Stimulated activated CD4-positive, alpha-beta T cell treated with anti-CD3 and anti-CD28 coated beads, Interleukin-12 subunit alpha, Interleukin-12 subunit beta, amount 100 ng/mL, for 24 hours (primary cell): ENCODE data around the gene KCNQ1OT1.

ENCODE experiments used
- DNase-seq, 2 experiments: peaks; one replicate each; pipeline ENCODE4 v3.0.0-alpha.2; 2020; ENCODE audit warnings: low read depth in 2 of 2

The KCNQ1OT1 gene

DNA sequence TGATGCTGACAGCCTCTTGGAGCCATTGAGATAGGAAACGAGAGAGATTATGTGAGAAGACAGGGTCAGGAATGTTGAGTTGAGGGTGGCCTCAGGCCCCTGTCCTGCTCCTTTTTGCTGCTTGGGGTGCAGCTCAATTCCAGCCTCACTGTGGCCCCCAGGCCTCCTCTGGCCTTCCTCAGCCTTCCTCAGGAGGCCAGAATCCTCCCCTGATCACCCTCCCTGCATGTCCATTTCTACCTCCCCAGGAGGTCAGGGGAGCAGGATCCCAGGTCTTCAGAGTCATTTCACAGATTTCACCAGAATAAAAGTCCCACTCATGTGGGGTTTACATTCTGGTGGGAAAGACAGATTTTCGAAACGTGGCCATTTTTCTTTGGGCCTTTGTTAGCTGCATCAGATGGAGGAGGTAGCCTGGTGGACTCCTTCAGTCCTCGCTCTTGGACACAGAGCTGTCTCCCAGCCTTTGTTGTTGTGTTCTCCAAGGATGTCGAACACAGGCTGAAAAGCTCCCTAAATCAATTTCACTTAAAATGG lies 2.2 kb upstream of the KCNQ1OT1 start:
- no peak for DNase-seq

DNA sequence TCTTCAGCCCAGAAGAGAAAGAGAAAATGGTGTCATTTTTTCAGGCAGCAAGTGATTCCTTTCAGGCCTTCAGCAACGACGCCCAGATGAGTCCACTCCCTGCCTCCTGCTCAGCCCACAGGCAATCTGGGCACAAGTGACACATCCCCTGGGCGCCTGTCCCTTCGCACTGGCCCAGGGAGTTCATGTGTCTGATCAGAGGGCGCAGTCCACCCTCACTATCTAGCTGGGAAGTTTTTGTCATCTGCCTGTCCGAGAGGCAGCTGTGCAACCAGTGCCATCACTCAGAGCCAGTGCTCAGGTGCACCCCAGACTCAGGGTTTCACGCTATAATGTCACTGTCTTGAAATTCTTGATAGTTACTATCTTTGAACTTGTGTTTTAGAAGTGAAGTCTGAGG lies 1.4 kb upstream of the KCNQ1OT1 start:
- no peak for DNase-seq

DNA sequence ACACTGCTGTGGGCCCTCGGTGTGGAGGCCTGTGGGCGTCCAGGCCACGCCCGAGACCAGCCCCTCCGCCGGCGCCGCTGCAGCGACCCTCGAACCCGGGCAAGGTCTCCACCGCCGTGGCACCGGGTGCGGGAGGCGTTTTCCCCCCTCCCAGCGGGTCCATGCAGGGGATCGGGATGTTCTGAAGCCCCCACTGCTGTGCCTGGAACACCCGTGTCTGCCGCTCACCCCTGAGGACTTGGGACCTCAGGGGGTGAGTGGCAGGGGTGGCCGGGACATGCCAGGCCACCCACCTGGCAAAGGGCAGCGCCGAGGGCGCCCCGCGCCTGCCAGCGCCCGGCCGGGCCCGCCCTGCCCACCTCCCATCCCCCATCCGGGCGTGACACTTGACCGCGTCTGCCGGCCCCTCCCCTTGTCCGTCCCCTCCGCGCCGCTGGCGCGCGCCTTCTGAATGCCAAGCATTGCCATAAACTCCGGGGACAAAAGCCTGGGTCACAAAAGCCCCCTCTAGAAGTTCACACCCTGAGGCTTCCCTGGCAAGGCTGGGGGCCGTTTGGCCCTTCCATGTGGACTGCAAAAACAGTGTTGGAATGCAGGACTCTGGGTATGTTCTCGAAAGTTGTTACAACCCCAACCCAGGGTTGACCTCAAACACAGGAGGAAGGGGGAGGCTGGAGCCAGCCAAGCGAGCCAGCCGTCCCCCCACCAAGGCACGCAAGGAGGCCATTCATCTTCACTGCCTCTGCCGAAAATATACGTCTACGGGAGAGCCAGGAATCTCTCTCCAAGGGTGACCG lies 819 bp upstream of the KCNQ1OT1 start:
- peak in 1 of 2 experiments; percentile 33 for DNase-seq

DNA sequence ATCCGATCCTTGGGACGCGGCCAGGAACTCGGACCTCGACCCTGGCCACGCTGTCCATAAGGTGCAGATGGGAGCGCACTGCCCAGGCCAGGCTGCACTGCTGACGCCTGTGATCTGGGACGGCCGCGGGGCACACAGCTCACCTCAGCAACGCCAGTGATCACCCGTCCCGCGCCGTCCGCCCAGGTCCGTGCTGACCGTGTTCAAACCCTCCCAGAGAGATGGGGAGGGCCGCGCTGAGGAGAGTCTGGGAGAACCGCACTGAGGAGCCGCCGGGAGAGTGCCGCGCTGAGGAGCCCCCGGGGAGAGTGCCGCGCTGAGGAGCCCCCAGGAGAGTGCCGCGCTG lies 636 bp downstream of the KCNQ1OT1 start:
- DNase-seq = no peak

DNA sequence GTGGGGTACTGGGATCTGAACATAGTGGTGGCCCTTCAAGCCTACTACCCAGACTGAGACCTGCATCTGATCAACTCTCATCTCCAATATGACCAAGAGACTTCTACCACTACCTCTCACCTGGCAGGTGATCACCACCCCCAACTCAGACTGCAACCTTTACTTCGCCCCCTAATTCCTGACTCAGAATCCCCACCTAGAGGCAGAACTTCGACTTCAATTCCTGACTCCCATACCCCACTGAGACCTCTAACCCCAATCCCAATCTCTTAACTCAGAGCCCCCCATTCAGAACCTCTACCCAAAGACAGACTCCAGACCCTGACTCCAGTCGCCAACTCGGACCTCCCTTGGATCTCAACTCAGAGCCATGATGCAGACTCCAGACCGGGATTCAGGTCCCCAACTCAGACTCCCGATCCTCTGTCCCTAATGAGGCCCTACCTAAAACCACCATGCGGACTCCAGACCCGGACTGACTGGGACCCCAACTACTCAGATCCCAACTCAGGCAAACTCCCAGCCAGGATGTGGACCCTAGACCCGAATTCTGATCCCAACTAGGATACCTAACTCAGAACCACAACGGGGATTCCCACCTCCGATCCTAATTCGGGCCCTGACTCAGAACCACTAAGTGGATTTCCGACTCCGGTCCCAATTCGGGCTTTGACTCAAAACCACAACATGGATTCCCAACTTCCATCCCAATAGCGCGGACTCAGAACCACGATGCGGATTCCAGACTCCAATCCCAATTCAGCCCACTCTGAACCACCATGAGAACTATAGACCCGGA lies 1.2 kb downstream of the KCNQ1OT1 start:
- no peak for DNase-seq

DNA sequence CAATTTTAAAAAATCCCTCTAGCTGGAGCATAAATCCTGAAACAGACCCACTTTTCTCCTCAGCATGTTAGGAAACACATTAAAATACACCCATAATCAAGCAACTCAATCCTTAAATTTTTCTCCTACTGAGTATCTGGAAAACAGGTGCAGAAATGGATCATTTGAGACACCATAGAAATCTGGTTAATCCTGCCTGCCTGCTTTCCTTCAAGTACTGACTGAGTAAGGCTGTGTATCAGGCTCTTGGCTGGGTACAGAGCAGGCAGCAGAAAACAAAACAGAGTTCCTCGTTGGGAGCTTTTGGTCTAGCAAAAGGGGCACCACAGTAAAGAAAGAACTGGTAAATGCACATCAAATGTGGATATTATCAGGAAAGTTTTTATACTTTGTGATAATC lies 1.9 kb downstream of the KCNQ1OT1 start:
- DNase-seq = no peak

DNA sequence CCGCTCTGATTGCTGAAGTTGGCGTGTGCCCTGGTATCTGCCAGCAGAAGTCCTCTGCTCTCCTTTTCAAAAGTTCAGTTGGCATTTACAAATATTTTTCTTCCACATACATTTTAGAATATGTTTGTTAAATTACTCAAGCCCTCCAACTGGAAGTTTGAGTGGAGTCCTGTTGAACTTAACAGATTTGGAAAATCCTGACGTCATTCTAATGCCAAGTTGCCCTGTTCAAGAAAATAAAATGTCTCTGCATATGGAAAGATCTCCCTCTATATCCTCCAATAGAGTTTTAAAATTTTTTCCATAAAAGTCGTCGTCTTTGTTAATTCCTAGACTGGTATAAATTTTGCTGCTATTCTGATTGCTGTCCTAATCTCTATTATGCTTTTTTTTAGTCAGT lies 3.3 kb downstream of the KCNQ1OT1 start:
- no peak for DNase-seq

DNA sequence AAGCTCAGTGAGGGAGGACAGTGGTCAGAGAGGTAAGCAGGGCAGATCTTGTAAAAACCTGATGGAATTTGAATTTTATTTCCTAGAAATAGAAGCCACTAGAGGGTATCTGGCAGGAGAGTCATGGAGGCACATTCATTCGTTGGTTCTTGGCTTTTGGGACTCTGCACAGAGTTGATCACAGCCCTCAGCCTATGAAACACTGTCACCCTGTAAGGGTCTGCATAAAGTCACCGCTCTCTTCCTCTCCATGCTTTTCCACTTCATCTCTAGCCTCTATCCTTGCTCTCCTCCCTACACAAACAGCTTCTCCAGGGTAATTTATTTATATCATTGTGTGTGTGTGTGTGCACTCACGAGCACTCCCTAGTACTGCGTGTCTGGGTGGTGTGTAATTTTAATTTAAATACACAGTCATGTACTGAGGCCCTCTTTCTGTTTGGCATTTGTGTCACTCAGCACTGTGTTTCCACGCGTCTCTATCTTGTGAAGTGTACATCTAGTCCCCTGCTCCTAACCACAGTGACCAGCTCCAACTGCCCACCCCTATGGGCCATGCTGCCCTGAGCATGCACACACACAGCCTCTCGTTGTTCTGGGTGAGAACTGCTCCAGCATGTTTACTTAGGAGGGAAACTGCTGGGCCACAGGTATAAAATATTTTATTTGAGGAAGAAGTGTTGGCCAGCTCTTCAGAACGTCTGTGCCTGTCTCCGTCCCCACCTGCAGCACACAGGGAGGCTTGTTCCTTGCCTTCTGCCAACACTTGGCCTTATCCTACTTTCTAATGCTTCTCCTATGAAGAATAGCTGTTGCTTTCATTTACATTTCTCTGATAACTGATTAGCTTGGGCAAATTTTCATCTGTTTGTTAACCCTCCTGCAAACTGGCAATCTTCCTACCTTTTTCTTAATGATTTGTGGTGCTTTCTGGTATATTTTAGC lies 4.5 kb downstream of the KCNQ1OT1 start:
- no peak for DNase-seq

DNA sequence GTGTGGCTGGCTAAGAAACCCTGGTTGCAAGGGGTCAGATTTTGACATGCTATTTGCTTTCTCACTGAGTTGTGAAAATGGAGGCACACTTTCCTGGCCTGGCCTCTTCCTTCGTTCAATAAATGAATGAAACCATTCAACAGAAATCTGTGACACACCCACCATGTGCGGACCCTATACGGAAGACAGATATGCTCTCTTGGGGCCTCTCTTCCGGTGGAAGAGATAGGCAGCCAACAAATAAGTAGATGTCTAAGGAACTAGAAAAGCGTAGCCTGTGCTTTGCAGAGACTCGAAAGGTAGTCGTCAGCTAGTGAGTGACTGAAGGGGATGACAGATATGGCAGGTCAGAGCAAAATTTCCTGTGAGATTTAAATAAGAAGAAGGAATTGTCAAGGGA lies 5.3 kb downstream of the KCNQ1OT1 start:
- DNase-seq = no peak

DNA sequence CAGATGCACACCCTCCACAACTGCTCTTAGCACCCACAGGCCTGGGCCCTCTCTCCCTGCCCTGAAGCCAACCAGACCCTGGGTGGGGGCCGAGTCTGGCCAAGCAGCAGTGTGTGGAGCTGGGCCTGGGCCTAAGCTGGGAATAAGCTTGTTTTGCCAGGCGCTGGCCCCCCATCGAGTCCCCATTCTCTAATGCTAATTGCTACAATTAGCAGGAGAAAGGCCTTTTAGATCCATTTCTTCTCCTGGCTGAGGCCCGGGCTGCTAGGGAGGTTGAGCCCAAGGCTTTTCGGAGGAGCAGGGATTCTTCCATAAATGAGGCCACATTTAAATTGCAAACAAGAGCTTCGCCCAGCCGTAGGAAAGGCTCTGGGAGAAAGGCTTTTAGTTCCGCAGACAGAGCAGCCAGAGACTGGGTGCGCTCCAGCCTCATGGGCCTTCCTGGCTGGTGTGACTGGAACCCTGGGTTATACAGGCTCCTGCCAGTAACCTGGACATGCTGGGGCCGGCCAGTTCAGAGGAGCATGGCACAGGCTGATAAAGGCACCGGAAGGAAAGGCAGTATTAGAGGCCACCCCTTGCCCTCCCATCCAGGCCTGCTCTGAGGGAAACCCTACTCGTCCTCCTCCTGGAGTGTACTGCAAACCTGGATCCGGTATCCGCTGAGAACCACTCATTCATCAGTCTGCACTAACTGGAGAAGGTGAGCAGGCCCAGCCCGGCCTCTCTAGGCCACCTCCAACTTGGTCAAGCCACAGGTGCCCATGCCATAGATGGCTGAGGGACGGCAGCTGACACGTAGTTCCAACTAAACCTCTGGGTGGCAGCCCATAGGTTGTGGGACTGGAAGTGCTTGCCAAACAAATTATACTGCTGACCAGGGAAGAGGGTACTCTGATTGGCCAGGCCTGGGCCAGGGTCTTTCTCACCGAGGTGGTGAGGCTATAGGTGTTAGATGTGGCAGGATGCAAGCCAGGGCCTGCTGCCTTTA lies 6.2 kb downstream of the KCNQ1OT1 start:
- DNase-seq = no peak

DNA sequence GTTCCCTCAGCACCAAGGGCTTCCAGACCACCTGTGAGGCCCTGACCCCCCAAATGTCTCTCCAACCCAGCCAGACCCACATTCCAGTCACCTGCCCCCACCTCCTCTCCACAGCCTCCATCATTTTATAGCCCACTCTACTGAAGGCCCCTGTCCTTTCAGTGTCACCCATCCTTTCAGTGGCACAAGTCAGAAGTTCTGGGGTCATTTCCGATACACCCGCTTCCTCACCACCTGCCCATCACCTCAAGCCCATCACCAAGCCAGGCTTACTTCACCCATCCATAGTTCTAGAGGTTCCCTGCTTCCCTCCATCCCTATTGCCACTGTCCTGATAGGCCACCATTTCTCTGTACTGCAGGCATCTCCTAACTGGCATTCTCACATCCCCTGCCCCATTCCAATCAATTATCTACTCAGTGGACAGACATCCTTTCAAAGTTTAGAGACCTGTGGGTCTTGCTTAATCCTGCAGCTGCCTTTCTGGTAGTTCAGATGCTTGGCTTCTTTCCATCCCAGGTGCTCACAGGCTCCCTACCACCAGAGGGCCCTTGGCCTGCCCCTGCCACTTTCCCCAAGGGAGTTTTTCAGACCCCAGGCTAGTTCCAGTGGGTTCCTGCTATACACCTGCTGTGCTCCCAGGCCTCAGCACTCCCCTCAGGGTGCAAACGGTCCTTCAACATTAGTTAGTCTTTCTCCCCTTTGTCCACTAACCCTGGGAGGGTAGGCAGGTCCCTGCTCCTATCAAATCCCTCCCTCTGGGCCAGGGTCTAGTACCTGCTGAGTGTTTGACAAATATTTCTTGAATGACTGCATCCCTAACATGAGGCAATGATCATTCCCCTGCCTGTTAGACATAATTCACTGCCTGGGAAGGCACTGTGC lies 7.6 kb downstream of the KCNQ1OT1 start:
- DNase-seq = no peak

DNA sequence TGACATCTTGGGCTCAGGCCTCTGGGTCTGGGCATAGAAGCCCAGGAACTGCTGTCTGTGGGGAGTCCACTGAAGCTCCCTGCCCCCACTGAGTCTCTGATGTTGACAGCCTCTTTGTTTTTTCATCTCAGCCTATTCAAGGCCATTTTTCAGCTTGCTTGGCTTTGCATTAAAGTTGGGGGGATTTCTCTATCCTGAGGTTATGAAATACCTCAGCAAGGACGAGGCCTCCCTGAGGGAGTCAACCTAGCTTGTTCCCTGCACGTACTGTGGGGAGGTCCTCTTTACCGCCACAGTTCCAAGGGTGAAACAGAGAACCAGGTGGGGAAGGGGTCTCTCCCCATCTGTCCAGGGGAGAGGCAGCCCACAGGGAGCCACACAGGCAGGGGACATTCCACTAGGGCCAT lies 8.4 kb downstream of the KCNQ1OT1 start:
- no peak for DNase-seq

DNA sequence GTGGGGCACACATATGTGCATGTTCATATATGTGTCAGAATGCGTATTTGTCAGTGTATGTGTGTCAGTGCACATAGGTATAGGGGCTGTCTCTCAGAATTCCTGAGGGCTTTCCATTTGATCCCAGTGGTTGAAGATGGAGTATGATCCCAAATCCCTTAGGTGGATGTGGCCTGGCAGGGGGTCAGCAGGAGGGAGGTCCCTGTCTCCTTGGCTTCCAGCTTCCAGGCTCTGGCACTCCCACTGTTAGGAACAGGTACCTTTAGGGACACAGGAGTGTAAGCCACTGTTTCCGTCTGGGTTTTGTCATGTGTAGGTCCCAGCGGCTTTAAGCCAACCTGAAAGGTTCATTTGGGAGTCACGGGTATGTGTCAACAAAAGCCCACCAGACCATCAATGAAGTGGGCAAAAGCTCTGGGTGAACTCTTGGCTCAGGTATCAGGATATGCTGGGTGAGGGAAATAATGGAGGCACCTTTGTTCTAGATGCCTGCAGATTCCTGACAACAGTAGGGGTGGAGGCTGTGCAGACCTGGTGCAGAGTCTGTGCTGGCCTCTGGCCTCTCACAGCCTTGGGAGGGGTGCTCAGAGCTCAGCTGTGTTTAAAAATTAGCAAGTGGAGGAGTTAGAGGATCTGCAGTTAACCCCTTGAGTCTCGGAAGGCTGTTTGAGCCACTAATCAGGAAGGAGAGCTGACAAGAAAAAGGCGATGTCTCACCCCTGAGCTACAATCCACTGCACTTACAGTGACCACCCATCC lies 9.0 kb downstream of the KCNQ1OT1 start:
- DNase-seq = no peak

DNA sequence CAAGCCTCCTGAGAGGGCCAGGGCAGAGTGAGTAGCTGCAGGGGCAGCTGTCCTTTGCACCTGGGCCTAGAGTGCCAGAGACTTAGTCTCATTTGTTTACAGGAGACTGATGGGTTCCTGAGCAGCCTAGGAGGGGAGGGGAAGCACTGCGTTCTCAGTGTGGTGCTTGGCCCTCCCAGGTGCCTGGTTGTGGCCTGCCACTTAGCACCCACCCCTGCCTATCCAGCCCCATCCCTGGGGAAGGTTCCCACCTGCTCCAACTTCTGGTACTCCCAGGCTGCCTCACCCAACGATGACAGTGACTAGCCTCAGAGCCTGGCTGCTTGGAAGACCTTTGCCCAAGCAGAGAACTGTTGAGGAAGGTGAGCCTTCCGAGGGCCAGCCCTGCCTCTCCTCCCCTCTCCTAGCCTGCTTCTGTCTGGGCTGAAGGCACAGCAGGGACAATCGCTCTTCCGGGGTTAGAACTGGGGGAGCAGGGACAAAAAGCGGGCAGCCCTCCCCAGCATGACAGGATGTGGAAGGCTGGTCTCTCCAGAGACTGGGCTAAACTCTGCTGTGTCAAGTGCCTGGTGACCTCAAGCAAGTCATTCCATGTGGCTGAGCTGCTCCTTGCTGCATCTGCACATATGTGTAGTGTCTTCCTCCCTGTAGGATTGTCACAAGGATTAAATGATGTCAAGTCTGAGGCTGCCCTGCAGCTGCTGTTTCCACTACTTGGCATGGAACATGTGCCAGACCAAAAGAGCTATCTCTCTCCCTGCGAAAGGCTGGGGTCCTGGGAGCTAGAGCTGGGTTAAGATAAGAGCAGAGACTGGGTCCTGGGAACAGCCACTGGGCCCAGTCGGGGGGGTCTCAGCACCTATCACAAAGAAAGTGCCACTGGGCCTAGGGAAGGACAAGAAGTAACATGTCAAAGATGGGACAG lies 9.9 kb downstream of the KCNQ1OT1 start:
- no peak for DNase-seq

DNA sequence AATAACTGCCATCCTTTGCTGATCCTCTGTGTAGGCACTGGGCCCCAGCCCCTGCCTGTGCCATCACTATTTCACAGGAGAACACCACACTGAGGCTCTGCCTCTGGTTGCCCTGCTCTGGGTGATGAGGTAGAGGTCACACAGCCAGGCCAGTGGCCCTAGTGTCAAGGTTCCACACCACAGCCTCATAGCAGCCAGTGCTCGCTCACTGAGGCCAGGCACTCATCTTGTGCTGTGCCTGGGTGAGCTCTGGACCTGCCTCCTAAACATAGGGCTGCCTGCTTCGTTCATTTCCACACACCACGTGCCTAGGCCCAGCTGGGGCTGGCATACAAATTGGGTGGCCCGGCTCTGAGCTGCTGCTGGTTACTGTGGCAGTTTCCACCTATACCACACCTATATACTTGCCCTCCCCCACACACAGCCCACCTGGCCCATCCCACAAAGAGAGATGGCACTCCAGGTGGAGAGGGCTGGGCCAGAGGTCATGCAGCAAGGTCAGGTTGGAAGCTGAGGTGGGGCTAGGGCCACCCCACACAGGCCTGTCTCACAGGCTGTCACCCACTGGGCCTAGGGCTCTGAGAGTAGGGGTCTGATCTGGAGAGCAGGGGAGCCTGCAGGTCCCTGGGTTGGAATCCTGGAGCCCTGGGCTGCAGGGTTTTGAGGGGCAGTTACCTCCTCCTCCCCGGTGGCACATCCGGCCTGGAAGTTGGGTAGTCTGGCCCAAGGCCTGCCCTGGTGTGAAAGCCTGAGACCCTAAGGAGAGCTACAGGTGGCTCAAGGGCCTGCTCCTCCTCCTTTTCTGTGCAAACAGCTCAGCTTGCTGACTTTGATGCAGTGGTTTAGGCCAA lies 11.2 kb downstream of the KCNQ1OT1 start:
- no peak for DNase-seq

DNA sequence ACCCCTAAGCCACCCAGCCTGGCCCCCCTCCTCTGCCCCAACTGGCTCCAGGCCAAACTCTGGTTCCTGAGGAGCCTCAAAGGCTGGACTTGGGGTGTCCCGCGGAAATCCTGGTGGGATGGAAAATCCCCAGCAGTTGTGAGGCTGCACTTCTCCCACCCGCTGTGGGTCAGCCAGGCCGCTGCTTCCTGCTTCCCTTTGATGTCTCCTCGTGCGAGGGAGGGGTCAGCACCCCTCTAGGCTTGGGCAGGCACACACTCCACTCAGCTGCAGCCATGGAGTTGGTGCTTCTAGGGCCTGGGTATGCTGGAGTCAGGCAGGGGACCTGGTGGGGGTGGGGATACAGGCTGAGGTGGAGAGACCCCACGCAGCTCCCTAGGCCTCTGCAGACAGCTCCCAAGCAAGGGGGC lies 12.0 kb downstream of the KCNQ1OT1 start:
- no peak for DNase-seq

DNA sequence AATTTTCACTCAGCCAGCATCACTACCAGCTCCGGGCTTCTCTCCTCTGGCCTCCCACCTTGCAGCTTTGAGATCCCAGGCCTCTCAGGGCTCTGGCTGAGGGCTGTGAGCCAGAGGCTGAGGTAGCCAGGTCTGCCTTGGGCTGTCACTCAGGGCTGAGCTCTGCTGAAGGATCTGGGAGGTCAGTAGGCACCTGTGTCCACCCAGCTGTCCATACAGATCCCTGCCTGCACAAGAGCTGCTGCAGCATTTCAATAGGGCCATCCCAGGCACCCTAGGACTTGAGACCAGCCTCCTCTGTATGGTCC lies 12.6 kb downstream of the KCNQ1OT1 start:
- DNase-seq = no peak
